GM19467 (cell line): ENCODE measurements around the gene AGAP1.

Source experiments
- ATAC-seq: cut with Tn5 transposase; IDR thresholded peaks from one replicate; pipeline ENCODE4 v1.9.1; 2021; ENCODE audit warnings: mild to moderate bottlenecking, moderate library complexity; ENCODE audit not compliant: unreplicated experiment

The AGAP1 gene

DNA sequence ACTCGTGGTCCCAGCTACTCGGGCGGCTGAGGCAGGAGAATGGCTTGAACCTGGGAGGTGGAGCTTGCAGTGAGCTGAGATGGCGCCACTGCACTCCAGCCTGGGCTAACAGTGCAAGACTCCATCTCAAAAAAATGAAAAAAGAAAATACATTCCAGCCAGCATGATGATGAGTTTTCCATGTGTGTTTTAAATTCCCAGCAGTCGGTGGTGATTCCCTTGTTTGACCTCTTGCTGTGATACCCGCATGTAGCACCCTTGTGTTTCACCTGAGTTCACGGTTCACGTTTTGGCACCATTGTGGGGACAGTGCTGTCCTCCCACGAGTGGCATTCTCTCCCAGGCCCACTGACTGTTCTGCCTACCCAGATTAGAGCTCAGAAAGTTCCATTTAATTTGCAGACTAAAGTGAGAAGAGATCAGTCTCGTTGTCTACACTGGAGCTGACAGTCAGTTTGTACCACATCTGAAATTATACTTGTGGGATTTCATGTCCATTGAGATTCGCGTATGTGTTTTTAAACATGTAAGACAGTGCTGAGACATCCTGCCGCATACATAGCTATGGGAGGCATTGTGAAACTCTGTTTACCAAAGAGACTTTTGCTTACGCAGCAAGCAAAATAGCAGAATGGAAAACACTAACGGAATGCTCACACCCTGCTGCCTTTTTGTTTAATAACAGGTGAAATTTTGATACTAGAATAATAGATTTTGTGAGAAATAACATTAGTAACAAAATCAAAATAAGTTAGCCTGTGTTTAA lies 517.3 kb downstream of the AGAP1 start:
- no peak for ATAC-seq

- ATAC-seq, result no peak
Observed at GRCh38 chr2:236012155-236012554, 518.3 kb downstream of the AGAP1 start.

- no peak for ATAC-seq
Observed at GRCh38 chr2:236014408-236015131, 520.7 kb downstream of the AGAP1 start.

DNA sequence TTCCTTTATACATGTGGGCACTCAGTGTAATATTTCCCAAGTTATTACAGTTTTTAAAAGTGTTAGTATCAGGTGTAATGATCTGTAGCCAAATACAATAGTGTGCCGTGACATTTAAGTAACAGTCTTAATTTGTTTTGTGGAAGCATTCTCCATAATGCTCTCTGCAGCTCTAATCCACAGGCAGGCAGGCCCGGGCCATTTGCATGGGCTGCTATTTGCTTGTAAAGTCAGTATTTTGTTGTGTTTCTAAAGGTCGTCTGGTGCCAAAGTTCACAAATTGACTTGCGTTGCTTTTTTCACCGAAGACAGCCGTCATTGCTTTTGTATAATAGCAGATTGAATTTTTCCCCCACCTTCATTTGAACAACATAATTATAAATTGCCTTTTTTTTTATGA lies 521.3 kb downstream of the AGAP1 start:
- ATAC-seq, result no peak

GRCh38 chr2:236016496-236016895 lies 522.7 kb downstream of the AGAP1 start:
- no peak for ATAC-seq

GRCh38 chr2:236017446-236017845 lies 523.6 kb downstream of the AGAP1 start:
- ATAC-seq, result no peak

GRCh38 chr2:236019434-236019833 lies 525.6 kb downstream of the AGAP1 start:
- no peak for ATAC-seq

GRCh38 chr2:236021499-236022057 lies 527.7 kb downstream of the AGAP1 start:
- ATAC-seq, result no peak

DNA sequence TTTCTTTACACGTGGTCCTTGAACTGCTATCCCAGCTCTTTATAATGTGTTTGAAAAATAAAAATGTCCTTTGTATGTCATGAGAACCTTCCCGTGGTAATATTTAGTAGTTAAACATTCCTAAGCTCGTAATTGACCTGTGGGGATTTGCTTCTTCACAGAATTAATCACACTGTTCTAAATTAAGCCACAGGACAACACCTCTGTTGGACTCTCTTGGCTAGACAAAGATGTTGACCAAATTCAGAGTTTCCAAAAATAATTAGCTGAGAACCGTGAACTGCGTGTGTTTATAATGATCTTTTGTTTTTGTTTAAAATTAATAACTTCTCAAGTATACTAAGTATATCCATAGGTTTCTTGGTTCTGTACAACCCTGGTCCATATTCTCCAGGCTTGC lies 528.3 kb downstream of the AGAP1 start:
- ATAC-seq, result no peak

DNA sequence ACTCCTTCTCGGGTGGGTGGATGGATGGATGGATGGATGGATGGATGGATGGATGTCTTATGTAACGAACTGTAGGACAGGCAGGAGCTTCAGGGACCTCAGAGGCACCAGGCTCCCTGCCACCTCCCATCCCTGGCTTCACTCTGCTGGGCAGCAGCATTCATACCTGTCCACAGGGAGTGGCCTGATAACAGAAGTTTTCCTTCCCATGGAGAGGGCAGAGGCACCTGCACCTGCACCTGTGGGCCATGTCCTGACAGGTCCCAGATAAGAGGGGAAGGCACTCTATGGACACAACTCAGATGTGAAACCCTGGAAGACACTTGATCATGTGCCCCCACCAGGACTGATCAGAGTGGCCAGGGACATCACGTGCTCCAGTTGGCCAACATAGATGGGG lies 532.0 kb downstream of the AGAP1 start:
- no peak for ATAC-seq

- ATAC-seq, result no peak
Observed at GRCh38 chr2:236026841-236027240, 533.0 kb downstream of the AGAP1 start.

- no peak for ATAC-seq
Observed at GRCh38 chr2:236028066-236028465, 534.2 kb downstream of the AGAP1 start.

DNA sequence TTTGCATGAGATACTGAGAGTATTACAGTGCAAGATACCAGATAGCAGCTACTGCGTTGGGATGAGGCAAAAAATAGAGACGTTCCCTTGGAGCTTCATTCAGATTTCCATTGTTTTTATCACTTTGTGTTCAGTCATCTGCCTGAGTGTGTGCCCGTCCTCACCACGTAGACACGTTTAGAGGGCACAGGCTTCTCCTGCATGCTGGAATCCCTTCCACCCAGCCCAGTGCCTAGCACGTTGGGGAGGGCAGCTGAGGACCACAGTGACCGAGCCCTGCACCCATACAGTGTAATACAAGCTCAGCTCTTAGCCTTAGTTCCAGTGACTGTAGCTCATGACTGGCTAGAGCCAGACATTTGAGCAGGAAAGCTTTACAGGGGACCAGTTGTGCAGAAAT lies 539.6 kb downstream of the AGAP1 start:
- no peak for ATAC-seq

DNA sequence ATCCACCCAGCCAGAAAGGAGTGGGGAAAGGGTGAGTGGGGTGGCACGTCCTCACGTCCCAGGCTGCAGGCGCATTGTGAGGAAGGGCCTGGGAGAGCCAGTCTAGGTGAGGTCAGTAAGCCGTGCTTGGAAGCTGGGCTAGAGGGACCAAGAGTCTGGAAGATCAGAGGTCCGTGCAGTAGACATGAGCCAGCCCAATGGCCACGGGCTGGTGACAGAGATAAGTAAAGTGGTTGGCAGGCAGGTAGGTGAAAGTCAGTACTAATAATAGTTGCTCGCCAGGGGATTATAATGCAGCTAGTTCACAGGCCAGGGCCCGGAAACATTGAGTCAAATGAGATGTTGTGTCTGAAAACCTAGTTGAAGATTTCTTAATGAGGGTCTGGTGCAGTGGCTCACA lies 541.1 kb downstream of the AGAP1 start:
- ATAC-seq, result no peak

- ATAC-seq, result no peak
Observed at GRCh38 chr2:236036045-236036444, 542.2 kb downstream of the AGAP1 start.

GRCh38 chr2:236038096-236038495 lies 544.3 kb downstream of the AGAP1 start:
- ATAC-seq, result no peak

DNA sequence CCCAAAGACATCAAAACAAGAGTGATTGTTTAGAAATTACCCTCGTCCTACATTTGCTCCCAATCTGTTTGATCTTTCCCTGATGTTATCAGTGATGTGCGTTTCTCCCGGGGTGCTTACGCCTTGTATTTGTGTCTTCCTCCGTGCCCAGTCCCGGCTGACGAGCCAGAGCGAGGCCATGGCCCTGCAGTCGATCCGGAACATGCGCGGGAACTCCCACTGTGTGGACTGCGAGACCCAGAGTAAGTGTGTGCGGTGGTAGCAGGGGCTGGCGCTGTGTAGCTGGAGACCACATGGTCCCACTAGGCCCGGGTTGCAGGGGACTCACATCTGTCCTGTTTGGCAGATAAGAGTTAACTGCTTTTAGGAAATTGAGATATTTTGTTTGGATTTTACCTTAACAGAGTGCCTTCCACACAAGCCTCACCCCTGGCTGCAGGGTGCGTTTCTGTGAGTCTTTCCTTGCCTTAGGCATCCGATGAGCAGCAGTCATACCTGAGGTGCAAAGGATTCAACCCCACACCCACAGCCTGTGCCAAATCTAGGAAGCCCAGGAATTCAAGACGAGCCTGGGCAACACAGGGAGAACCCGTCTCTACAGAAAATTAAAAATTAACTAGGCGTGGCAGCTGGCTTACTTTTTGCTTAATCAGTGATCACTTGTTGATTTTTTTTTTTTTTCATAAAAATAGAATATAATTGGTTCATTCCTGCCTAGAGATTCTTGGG lies 546.9 kb downstream of the AGAP1 start:
- no peak for ATAC-seq

- no peak for ATAC-seq
Observed at GRCh38 chr2:236041616-236042015, 547.8 kb downstream of the AGAP1 start.

DNA sequence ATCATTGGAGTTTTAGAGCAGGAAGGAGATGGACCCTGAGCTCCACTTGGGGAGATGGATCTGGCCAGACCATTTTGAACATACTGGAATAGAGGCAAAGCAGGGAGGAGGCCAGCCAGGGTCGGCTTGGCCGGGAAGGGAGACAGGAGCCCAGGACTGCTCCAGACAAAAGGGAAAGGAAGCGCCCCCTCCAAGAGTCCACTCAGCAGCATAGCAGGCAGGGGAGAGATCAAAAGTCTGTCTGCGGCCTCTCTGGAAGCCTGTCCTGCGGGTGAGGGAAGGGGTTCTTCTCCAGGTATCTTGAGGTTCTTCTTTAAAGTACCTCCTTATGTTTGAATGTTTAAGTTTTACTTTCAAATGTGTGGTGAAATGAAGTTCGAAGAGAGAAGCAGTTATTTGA lies 548.2 kb downstream of the AGAP1 start:
- no peak for ATAC-seq

DNA sequence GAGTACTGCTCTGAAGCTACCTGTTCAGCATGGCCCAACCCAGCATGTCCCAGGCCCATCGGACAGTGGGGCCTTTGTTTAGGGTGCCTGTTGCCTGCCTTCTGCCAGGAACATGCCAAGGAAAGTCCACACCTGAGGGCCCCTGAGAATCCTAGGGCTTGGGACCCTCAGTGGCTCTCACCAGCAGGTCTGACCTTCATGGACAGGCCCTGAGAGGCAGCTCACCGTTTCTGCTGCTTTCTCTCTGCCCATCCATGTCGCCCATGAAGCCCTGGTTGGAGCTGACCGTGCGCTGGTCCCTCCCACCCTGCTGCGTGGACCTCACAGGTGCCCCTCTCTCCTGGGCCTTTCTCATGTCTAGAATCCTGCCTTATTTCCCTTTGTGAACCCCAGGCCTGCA lies 550.3 kb downstream of the AGAP1 start:
- no peak for ATAC-seq
